ENCODE measurements around the gene TEX26.

Gene TEX26

GRCh38 chr13:31015199-31015598 is 82.7 kb downstream of the TEX26 start:
- DNase-seq (ENCODE audit: low read depth) = no peak

GRCh38 chr13:31016342-31017325 is 84.2 kb downstream of the TEX26 start:
- DNase-seq (ENCODE audit: low read depth) = no peak
- H3K4me3 ChIP-seq (ENCODE audit: low read depth, low read length) = no peak overlapping the region
- TF ChIP-seq CTCF (IDR thresholded peaks at IDR 0.05; ENCODE audit: low read depth, low read length, missing control alignments) = no peak

More at GRCh38 chr13:31015199-31015598, 82.7 kb downstream of the TEX26 start:
- TF ChIP-seq CTCF (IDR thresholded peaks at IDR 0.05; ENCODE audit: low read depth, low read length, missing control alignments) = no peak
- no peak overlapping the region for H3K4me3 ChIP-seq (ENCODE audit: low read depth, low read length)

GRCh38 chr13:31018511-31018910 is 86.1 kb downstream of the TEX26 start:
- TF ChIP-seq CTCF (IDR thresholded peaks at IDR 0.05; ENCODE audit: low read depth, low read length, missing control alignments) = no peak
- DNase-seq (ENCODE audit: low read depth) = no peak

GRCh38 chr13:31020996-31021395 is 88.5 kb downstream of the TEX26 start:
- no peak overlapping the region for H3K4me3 ChIP-seq (ENCODE audit: low read depth, low read length)
- TF ChIP-seq CTCF (IDR thresholded peaks at IDR 0.05; ENCODE audit: low read depth, low read length, missing control alignments) = no peak
- DNase-seq (ENCODE audit: low read depth) = no peak

More at GRCh38 chr13:31018511-31018910, 86.1 kb downstream of the TEX26 start:
- H3K4me3 ChIP-seq (ENCODE audit: low read depth, low read length) = no peak overlapping the region

GRCh38 chr13:31022288-31022895 is 89.9 kb downstream of the TEX26 start:
- no peak for DNase-seq (ENCODE audit: low read depth)
- no peak for TF ChIP-seq CTCF (IDR thresholded peaks at IDR 0.05; ENCODE audit: low read depth, low read length, missing control alignments)
- no peak overlapping the region for H3K4me3 ChIP-seq (ENCODE audit: low read depth, low read length)

- no peak for DNase-seq (ENCODE audit: low read depth)
- TF ChIP-seq CTCF (IDR thresholded peaks at IDR 0.05; ENCODE audit: low read depth, low read length, missing control alignments) = no peak
- no peak overlapping the region for H3K4me3 ChIP-seq (ENCODE audit: low read depth, low read length)
Observed at GRCh38 chr13:31022928-31023530, 90.6 kb downstream of the TEX26 start.
